Activated T-helper 17 cell treated with anti-CD3 and anti-CD28 coated beads, Interleukin-2, amount 50 U/mL, for 72 hours (primary cell): Measurements from ENCODE around the gene VSTM5. TPM values are rescaled to one million over a fixed set of nuclear protein-coding genes. Genes with fewer than 3 reads are reported as not detected.
"Not testable (repeated sequence)": the region's sequence is repeated elsewhere in the genome, so short reads cannot be mapped to it uniquely, and the experiment has no call there.

Experiments used
- ATAC-seq: fragments of 150-1000 bp; cut with Tn5 transposase; replicated peaks from 2 replicates; pipeline ENCODE4 v1.10.0; 2021; ENCODE audit warnings: mild to moderate bottlenecking, moderate library complexity
- H3K27ac Mint-ChIP-seq: one replicate; pipeline ENCODE4 v1.8.0; 2022; ENCODE audit warnings: mixed read lengths
- H3K27me3 Mint-ChIP-seq: one replicate; pipeline ENCODE4 v1.8.0; 2022; ENCODE audit warnings: mixed read lengths
- H3K36me3 Mint-ChIP-seq: one replicate; pipeline ENCODE4 v1.8.0; 2022; ENCODE audit warnings: low read depth, mild to moderate bottlenecking, mixed read lengths
- H3K4me1 Mint-ChIP-seq: one replicate; pipeline ENCODE4 v1.8.0; 2022; ENCODE audit warnings: mixed read lengths
- H3K4me3 Mint-ChIP-seq: one replicate; pipeline ENCODE4 v1.8.0; 2022; ENCODE audit warnings: mild to moderate bottlenecking, mixed read lengths
- H3K9me3 Mint-ChIP-seq: one replicate; pipeline ENCODE4 v1.8.0; 2022; ENCODE audit warnings: mixed read lengths
- total RNA-seq, 2 donors: library from RNA; stranded (reverse); gene quantifications; one replicate each; pipeline ENCODE4 v1.2.3, GENCODE V29; 2022

Gene VSTM5
- total RNA-seq, 2 donors from 2014 or later = not detected

- H3K27ac Mint-ChIP-seq = no peak overlapping the region
- no peak overlapping the region for H3K4me3 Mint-ChIP-seq
- no peak for ATAC-seq
- H3K9me3 Mint-ChIP-seq = no peaks in the 10 kb centered on the region
- H3K27me3 Mint-ChIP-seq = no peaks in the 10 kb centered on the region
- H3K36me3 Mint-ChIP-seq = peaks cover 100% of the 10 kb centered on the region
- peaks cover 10% of the 10 kb centered on the region for H3K4me1 Mint-ChIP-seq
Observed at GRCh38 chr11:93791493-93791892, 58.9 kb downstream of the VSTM5 start.

GRCh38 chr11:93784935-93785360, 65.5 kb downstream of the VSTM5 start:
- no peaks in the 10 kb centered on the region for H3K27me3 Mint-ChIP-seq
- peaks cover 15% of the 10 kb centered on the region for H3K4me1 Mint-ChIP-seq
- peak overlapping the region; percentile 97 for H3K4me3 Mint-ChIP-seq
- no peaks in the 10 kb centered on the region for H3K9me3 Mint-ChIP-seq
- H3K36me3 Mint-ChIP-seq = peaks cover 63% of the 10 kb centered on the region
- H3K27ac Mint-ChIP-seq = peak overlapping the region; percentile 92
- peak; percentile 41 for ATAC-seq

GRCh38 chr11:93784145-93784934, 66.1 kb downstream of the VSTM5 start, which contains the start of gene MED17:
MED17 (plus strand) TSS chr11:93784282; CDS start chr11:93784514, 232 bp downstream.
- Mint-ChIP-seq H3K4me3 (peak within 1 kb of the TSS; percentile 97), H3K36me3 (peaks cover 57% of the 10 kb centered on the region), H3K4me1 (peaks cover 14% of the 10 kb centered on the region), H3K27ac (peak within 1 kb of the TSS; percentile 92), H3K27me3 (no peaks in the 10 kb centered on the region), H3K9me3 (no peaks in the 10 kb centered on the region)
- ATAC-seq = peak; percentile 97

- peak overlapping the region; percentile 92 for H3K27ac Mint-ChIP-seq
- H3K9me3 Mint-ChIP-seq = no peaks in the 10 kb centered on the region
- peaks cover 14% of the 10 kb centered on the region for H3K4me1 Mint-ChIP-seq
- H3K27me3 Mint-ChIP-seq = no peaks in the 10 kb centered on the region
- H3K4me3 Mint-ChIP-seq = peak overlapping the region; percentile 97
- peak; percentile 54 for ATAC-seq
- H3K36me3 Mint-ChIP-seq = peaks cover 51% of the 10 kb centered on the region
Observed at GRCh38 chr11:93783765-93784144, 66.7 kb downstream of the VSTM5 start.

GRCh38 chr11:93783362-93783761, 67.1 kb downstream of the VSTM5 start:
- H3K4me3 Mint-ChIP-seq = peak overlapping the region; percentile 97
- H3K27ac Mint-ChIP-seq = peak overlapping the region; percentile 92
- H3K4me1 Mint-ChIP-seq = peaks cover 14% of the 10 kb centered on the region
- H3K9me3 Mint-ChIP-seq = no peaks in the 10 kb centered on the region
- H3K36me3 Mint-ChIP-seq = peaks cover 47% of the 10 kb centered on the region
- H3K27me3 Mint-ChIP-seq = no peaks in the 10 kb centered on the region
- ATAC-seq = no peak

- no peaks in the 10 kb centered on the region for H3K4me1 Mint-ChIP-seq
- H3K4me3 Mint-ChIP-seq = no peak overlapping the region
- H3K27me3 Mint-ChIP-seq = no peaks in the 10 kb centered on the region
- no peaks in the 10 kb centered on the region for H3K36me3 Mint-ChIP-seq
- no peak overlapping the region for H3K27ac Mint-ChIP-seq
- ATAC-seq = no peak
- H3K9me3 Mint-ChIP-seq = no peaks in the 10 kb centered on the region
Observed at GRCh38 chr11:93775289-93775688, 75.1 kb downstream of the VSTM5 start.

GRCh38 chr11:93774560-93774959, 75.9 kb downstream of the VSTM5 start:
- not testable (repeated sequence) for H3K9me3 Mint-ChIP-seq, H3K4me3 Mint-ChIP-seq, H3K4me1 Mint-ChIP-seq, H3K27ac Mint-ChIP-seq, ATAC-seq, H3K27me3 Mint-ChIP-seq, H3K36me3 Mint-ChIP-seq

- Mint-ChIP-seq H3K4me1 (no peaks in the 10 kb centered on the region), H3K27ac (no peak overlapping the region), H3K4me3 (no peak overlapping the region), H3K27me3 (no peaks in the 10 kb centered on the region), H3K36me3 (no peaks in the 10 kb centered on the region), H3K9me3 (no peaks in the 10 kb centered on the region)
- ATAC-seq = no peak
Observed at GRCh38 chr11:93773601-93774200, 76.7 kb downstream of the VSTM5 start.

- Mint-ChIP-seq H3K27ac (no peak overlapping the region), H3K9me3 (no peaks in the 10 kb centered on the region)
- no peak for ATAC-seq
Observed at GRCh38 chr11:93773045-93773477, 77.4 kb downstream of the VSTM5 start.

GRCh38 chr11:93772123-93772522, 78.3 kb downstream of the VSTM5 start:
- no peaks in the 10 kb centered on the region for H3K9me3 Mint-ChIP-seq
- no peak overlapping the region for H3K4me3 Mint-ChIP-seq
- H3K36me3 Mint-ChIP-seq = no peaks in the 10 kb centered on the region
- H3K27ac Mint-ChIP-seq = no peak overlapping the region
- H3K27me3 Mint-ChIP-seq = no peaks in the 10 kb centered on the region
- H3K4me1 Mint-ChIP-seq = no peaks in the 10 kb centered on the region
- ATAC-seq = no peak

More at GRCh38 chr11:93773045-93773477, 77.4 kb downstream of the VSTM5 start:
- no peaks in the 10 kb centered on the region for H3K36me3 Mint-ChIP-seq
- H3K27me3 Mint-ChIP-seq = no peaks in the 10 kb centered on the region
- H3K4me3 Mint-ChIP-seq = no peak overlapping the region
- H3K4me1 Mint-ChIP-seq = no peaks in the 10 kb centered on the region

GRCh38 chr11:93770160-93770559, 80.3 kb downstream of the VSTM5 start:
- H3K27me3 Mint-ChIP-seq = no peaks in the 10 kb centered on the region
- H3K27ac Mint-ChIP-seq = no peak overlapping the region
- no peak overlapping the region for H3K4me3 Mint-ChIP-seq
- peaks cover 9% of the 10 kb centered on the region for H3K36me3 Mint-ChIP-seq
- H3K4me1 Mint-ChIP-seq = no peaks in the 10 kb centered on the region
- no peak for ATAC-seq
- H3K9me3 Mint-ChIP-seq = no peaks in the 10 kb centered on the region

Other genes with a start within 250 kb of the VSTM5 start
- 10 to 100 TPM; 30.7 to 33.4 TPM for gene CEP295, start 188.9 kb downstream of the VSTM5 start, total RNA-seq
- 100 to 1,000 TPM; 262 to 270 TPM for gene TAF1D, start 109.1 kb downstream of the VSTM5 start, total RNA-seq
- 10 to 100 TPM; 27.2 to 51.7 TPM for gene C11orf54, start 108.9 kb downstream of the VSTM5 start, total RNA-seq
- 10 to 100 TPM; 38.7 to 42.3 TPM for gene MED17, start 66.3 kb downstream of the VSTM5 start, total RNA-seq
- gene HEPHL1, start 170.7 kb upstream of the VSTM5 start, total RNA-seq = not detected